Measurements from ENCODE around the gene CLP1. TPM values are rescaled to one million over a fixed set of nuclear protein-coding genes. Genes with fewer than 3 reads are reported as not detected.
A peak's percentile ranks its signal among the peaks of the same experiment; 100 is the strongest.

Gene CLP1
- total and polyA plus RNA-seq, 12 donors: 5.5 to 21.1 (median 11.5) TPM

- H3K4me1 ChIP-seq (replicated peaks in 1 of 2): peaks cover 12 to 36% of the 10 kb centered on the region in 2 donors
- intact Hi-C loops (cut with DNase I): no loop called here
- H3K36me3 ChIP-seq (replicated peaks in 1 of 2): peaks cover 0 to 11% of the 10 kb centered on the region in 2 donors
- H3K27ac ChIP-seq: peak within 1 kb of the TSS; percentile 81 to 100 (median 94)
- H3K9me3 ChIP-seq (replicated peaks in 1 of 3): no peaks in the 10 kb centered on the region
- peak; percentile 99 to 100 (median 99) for DNase-seq
- 0 to 1% (median 0%) methylated on average over 30 to 96 of the region's 96 CpGs for WGBS, 4 donors
- H3K4me3 ChIP-seq: peak within 1 kb of the TSS; percentile 79 to 94 (median 84)
- H3K27me3 ChIP-seq: no peaks in the 10 kb centered on the region
- TF ChIP-seq POLR2A (IDR thresholded peaks at IDR 0.05): peak; percentile 91 to 95
- TF ChIP-seq, protein P1, sequence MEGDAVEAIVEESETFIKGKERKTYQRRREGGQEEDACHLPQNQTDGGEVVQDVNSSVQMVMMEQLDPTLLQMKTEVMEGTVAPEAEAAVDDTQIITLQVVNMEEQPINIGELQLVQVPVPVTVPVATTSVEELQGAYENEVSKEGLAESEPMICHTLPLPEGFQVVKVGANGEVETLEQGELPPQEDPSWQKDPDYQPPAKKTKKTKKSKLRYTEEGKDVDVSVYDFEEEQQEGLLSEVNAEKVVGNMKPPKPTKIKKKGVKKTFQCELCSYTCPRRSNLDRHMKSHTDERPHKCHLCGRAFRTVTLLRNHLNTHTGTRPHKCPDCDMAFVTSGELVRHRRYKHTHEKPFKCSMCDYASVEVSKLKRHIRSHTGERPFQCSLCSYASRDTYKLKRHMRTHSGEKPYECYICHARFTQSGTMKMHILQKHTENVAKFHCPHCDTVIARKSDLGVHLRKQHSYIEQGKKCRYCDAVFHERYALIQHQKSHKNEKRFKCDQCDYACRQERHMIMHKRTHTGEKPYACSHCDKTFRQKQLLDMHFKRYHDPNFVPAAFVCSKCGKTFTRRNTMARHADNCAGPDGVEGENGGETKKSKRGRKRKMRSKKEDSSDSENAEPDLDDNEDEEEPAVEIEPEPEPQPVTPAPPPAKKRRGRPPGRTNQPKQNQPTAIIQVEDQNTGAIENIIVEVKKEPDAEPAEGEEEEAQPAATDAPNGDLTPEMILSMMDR (IDR thresholded peaks at IDR 0.05): peak in 4 of 6 experiments; percentile 20 to 59 (median 44)
These were observed 10.3 kb downstream of the CLP1 start, which contains the start of gene ZDHHC5 for GRCh38 chr11:57667736-57668433. ZDHHC5 (plus strand) TSS chr11:57668114; CDS start chr11:57673091, 4,977 bp downstream.

- peak overlapping the region; percentile 79 to 94 (median 84) for H3K4me3 ChIP-seq
- H3K9me3 ChIP-seq (replicated peaks in 1 of 3): no peaks in the 10 kb centered on the region
- peak overlapping the region; percentile 81 to 100 (median 94) for H3K27ac ChIP-seq
- DNase-seq: peak in 2 of 7 donors; percentile 28 to 45
- 0 to 1% (median 0%) methylated on average over 17 to 31 of the region's 31 CpGs for WGBS, 4 donors
- TF ChIP-seq POLR2A (IDR thresholded peaks at IDR 0.05): no peak
- TF ChIP-seq, protein P1 (IDR thresholded peaks at IDR 0.05): no peak
- no peaks in the 10 kb centered on the region for H3K27me3 ChIP-seq
- H3K4me1 ChIP-seq (replicated peaks in 1 of 2): peaks cover 12 to 36% of the 10 kb centered on the region in 2 donors
- intact Hi-C loops (cut with DNase I): no loop called here
- H3K36me3 ChIP-seq (replicated peaks in 1 of 2): peaks cover 0 to 16% of the 10 kb centered on the region in 2 donors
These were observed 10.8 kb downstream of the CLP1 start for GRCh38 chr11:57668434-57668782.

DNA sequence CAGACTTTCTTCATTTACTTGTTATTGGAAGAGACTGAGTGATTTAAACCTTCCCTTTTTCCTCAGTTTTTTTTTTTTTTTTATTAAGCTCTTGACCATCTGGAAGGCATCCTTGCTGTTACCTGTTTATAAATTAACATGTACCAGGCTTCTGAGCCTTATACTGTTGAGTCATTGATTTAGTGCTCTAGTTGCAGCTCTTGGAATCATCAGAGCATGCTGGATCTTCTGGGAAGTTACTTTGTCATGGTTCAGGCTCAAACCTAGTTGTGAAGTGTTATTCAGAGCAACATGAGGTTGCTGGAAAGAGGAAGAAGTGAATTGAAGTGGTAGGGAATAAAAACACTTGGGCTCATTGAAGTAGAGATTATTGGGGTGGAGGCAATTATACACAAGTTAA, 16.7 kb downstream of the CLP1 start:
- Histone ChIP-seq H3K27ac (no peak overlapping the region), H3K4me3 (no peak overlapping the region), H3K4me1 (replicated peaks in 1 of 2) (peaks cover 7 to 22% of the 10 kb centered on the region in 2 donors), H3K9me3 (replicated peaks in 1 of 3) (no peaks in the 10 kb centered on the region), H3K36me3 (replicated peaks in 1 of 2) (peaks cover 0 to 39% of the 10 kb centered on the region in 2 donors), H3K27me3 (no peaks in the 10 kb centered on the region)
- DNase-seq: no peak
- TF ChIP-seq, protein P1 (IDR thresholded peaks at IDR 0.05): no peak
- no peak for TF ChIP-seq POLR2A (IDR thresholded peaks at IDR 0.05)
- intact Hi-C loops (cut with DNase I): no loop called here

- TF ChIP-seq, protein P1 (IDR thresholded peaks at IDR 0.05): no peak
- no peak for TF ChIP-seq POLR2A (IDR thresholded peaks at IDR 0.05)
- peaks cover 3 to 21% of the 10 kb centered on the region in 2 donors for H3K4me1 ChIP-seq (replicated peaks in 1 of 2)
- H3K27me3 ChIP-seq: no peaks in the 10 kb centered on the region
- WGBS, 4 donors: 86 to 94% (median 93%) methylated on average over 3 of the region's 3 CpGs
- H3K4me3 ChIP-seq: no peak overlapping the region
- H3K36me3 ChIP-seq (replicated peaks in 1 of 2): peaks cover 0 to 39% of the 10 kb centered on the region in 2 donors
- intact Hi-C loops (cut with DNase I): no loop called here
- H3K9me3 ChIP-seq (replicated peaks in 1 of 3): no peaks in the 10 kb centered on the region
- no peak for DNase-seq
- H3K27ac ChIP-seq: no peak overlapping the region
These were observed 17.8 kb downstream of the CLP1 start for GRCh38 chr11:57675176-57675941.
